Measurements from ENCODE around the gene TMEM200B.
A peak's percentile ranks its signal among the peaks of the same experiment; 100 is the strongest.
"Not testable (repeated sequence)": the region's sequence is repeated elsewhere in the genome, so short reads cannot be mapped to it uniquely, and the experiment has no call there.

TMEM200B gene

GRCh38 chr1:29134695-29135028 lies 11.0 kb upstream of the TMEM200B start:
- no peak for DNase-seq (ENCODE audit: low read depth in 3 of 3)

- DNase-seq (ENCODE audit: low read depth in 3 of 3): no peak
Measured at GRCh38 chr1:29133861-29134694, 10.4 kb upstream of the TMEM200B start.

GRCh38 chr1:29131056-29131455 lies 7.4 kb upstream of the TMEM200B start:
- not testable (repeated sequence) for DNase-seq (ENCODE audit: low read depth in 3 of 3)

- no peak for DNase-seq (ENCODE audit: low read depth in 3 of 3)
Measured at GRCh38 chr1:29129916-29130315, 6.2 kb upstream of the TMEM200B start.

- no peak for DNase-seq (ENCODE audit: low read depth in 3 of 3)
Measured at GRCh38 chr1:29128739-29129138, 5.0 kb upstream of the TMEM200B start.

- no peak for DNase-seq (ENCODE audit: low read depth in 3 of 3)
Measured at GRCh38 chr1:29126198-29126597, 2.5 kb upstream of the TMEM200B start.

GRCh38 chr1:29125788-29126187 lies 2.1 kb upstream of the TMEM200B start:
- no peak for DNase-seq (ENCODE audit: low read depth in 3 of 3)

- no peak for DNase-seq (ENCODE audit: low read depth in 3 of 3)
Measured at GRCh38 chr1:29125237-29125641, 1.5 kb upstream of the TMEM200B start.

- DNase-seq (ENCODE audit: low read depth in 3 of 3): peak; percentile 32 to 69 (median 40)
Measured at GRCh38 chr1:29124366-29125236, 898 bp upstream of the TMEM200B start.

GRCh38 chr1:29123053-29123886 lies 433 bp downstream of the TMEM200B start:
- DNase-seq (ENCODE audit: low read depth in 3 of 3): no peak

- no peak for DNase-seq (ENCODE audit: low read depth in 3 of 3)
Measured at GRCh38 chr1:29122682-29123052, 1.0 kb downstream of the TMEM200B start.

- DNase-seq (ENCODE audit: low read depth in 3 of 3): no peak
Measured at GRCh38 chr1:29121936-29122681, 1.6 kb downstream of the TMEM200B start.

- no peak for DNase-seq (ENCODE audit: low read depth in 3 of 3)
Measured at GRCh38 chr1:29121516-29121935, 2.2 kb downstream of the TMEM200B start.

- peak; percentile 25 to 77 (median 49) for DNase-seq (ENCODE audit: low read depth in 3 of 3)
Measured at GRCh38 chr1:29120947-29121485, 2.7 kb downstream of the TMEM200B start.

GRCh38 chr1:29120367-29120766 lies 3.3 kb downstream of the TMEM200B start:
- no peak for DNase-seq (ENCODE audit: low read depth in 3 of 3)

- no peak for DNase-seq (ENCODE audit: low read depth in 3 of 3)
Measured at GRCh38 chr1:29119121-29119929, 4.4 kb downstream of the TMEM200B start.

- no peak for DNase-seq (ENCODE audit: low read depth in 3 of 3)
Measured at GRCh38 chr1:29117381-29117780, 6.3 kb downstream of the TMEM200B start.

GRCh38 chr1:29114654-29115053 lies 9.0 kb downstream of the TMEM200B start:
- no peak for DNase-seq (ENCODE audit: low read depth in 3 of 3)

- no peak for DNase-seq (ENCODE audit: low read depth in 3 of 3)
Measured at GRCh38 chr1:29113413-29114117, 10.1 kb downstream of the TMEM200B start.

Data from stimulated activated CD4-positive, alpha-beta T cell treated with anti-CD3 and anti-CD28 coated beads, TNF-alpha, amount 100 ng/mL, for 24 hours (primary cell).